Right lobe of liver (tissue), 6 donors: Measurements from ENCODE around the gene SBSN. TPM values are rescaled to one million over a fixed set of nuclear protein-coding genes. Genes with fewer than 3 reads are reported as not detected.

ENCODE experiments used
- ATAC-seq, 4 donors: fragments of 200-7000 bp; cut with Tn5 transposase; one replicate each; pipeline ENCODE4 v1.9.1; 2020; ENCODE audit warnings: mild to moderate bottlenecking in 4 of 4, moderate library complexity in 4 of 4
- DNase-seq, 3 donors: peaks; one replicate each; pipeline ENCODE4 v3.0.0-alpha.2; 2020
- H3K27ac ChIP-seq, 3 donors: fragments of 200-600 bp; one replicate each; pipeline ENCODE4 v1.8.0; 2022
- H3K27me3 ChIP-seq, 2 donors: fragments of 200-600 bp; one replicate each; pipeline ENCODE4 v1.8.0; 2022
- H3K36me3 ChIP-seq, 4 donors: fragments of 200-600 bp; sonication (generic) in 1 of 4; one replicate each; pipeline versions ENCODE4 v1.5.1 to v1.8.0; 2017 to 2022; ENCODE audit warnings: control low read depth in 1 of 4
- H3K4me1 ChIP-seq, 4 donors: fragments of 200-600 bp; sonication (generic) in 1 of 4; one replicate each; pipeline versions ENCODE4 v1.5.1 to v1.8.0; 2017 to 2022; ENCODE audit warnings: control low read depth in 1 of 4
- H3K4me3 ChIP-seq, 3 donors: fragments of 200-600 bp; one replicate each; pipeline ENCODE4 v1.8.0; 2022
- H3K9me3 ChIP-seq, 4 donors: fragments of 200-600 bp; sonication (generic) in 1 of 4; one replicate each; pipeline versions ENCODE4 v1.5.1 to v1.8.0; 2017 to 2022; ENCODE audit warnings: control low read depth in 1 of 4
- CTCF ChIP-seq, 4 donors: fragments of 200-600 bp in 3 of 4; fragments of 450-650 bp in 1 of 4; IDR thresholded peaks; one replicate each; pipeline versions ENCODE4 v1.5.1 to v1.8.0; 2016 to 2022; ENCODE audit warnings: antibody characterized with exemption in 4 of 4, mild to moderate bottlenecking in 2 of 4
- POLR2A ChIP-seq: fragments of 450-650 bp; IDR thresholded peaks from one replicate; pipeline ENCODE4 v1.6.1; 2017; ENCODE audit warnings: antibody characterized with exemption, mild to moderate bottlenecking
- WGBS: methylation state at CpG from one replicate; pipeline ENCODE4 v1.1.6; 2018; ENCODE audit warnings: low coverage, low lambda C conversion rate; ENCODE audit not compliant: insufficient coverage; ENCODE audit errors: missing lambda C conversion rate; 5-methylcytosine and 5-hydroxymethylcytosine counted together
- intact Hi-C, 2 donors: fragments of 100-400 bp; cut with DNase I; formaldehyde crosslinking; loops; one replicate each; pipeline versions ENCODE4 v1.11.2 to v1.14.1; 2022
- total RNA-seq, 6 experiments: library from RNA; depleted of rRNA in 2 of 6; stranded (reverse); fragments of >200 nt in 2 of 6; fragmentation: NEBNext Ultra II Directional in 3 of 6; extraction: Animal tissue kit (Norgen Biotek cat#: 25700) in 3 of 6; gene quantifications; one replicate each; pipeline versions ENCODE4 v1.1.0 to v1.2.4, GENCODE V29; 2016 to 2023
- donor health status: DM: no; HTN: yes; CAD: no.
- donor health status: DM: no; HTN: no; CAD: no.
- donor health status: DM: no; HTN: no; CAD: no.
- donor health status: DM: no; HTN: yes; CAD: no.
- donor health status: DM: no; HTN: yes; CAD: no.

Gene SBSN
- total RNA-seq, 6 experiments from 2014 or later, result 0.24 TPM; not detected in 5

GRCh38 chr19:35561436-35561835 is 33.3 kb upstream of the SBSN start:
- no peak overlapping the region for H3K27ac ChIP-seq
- H3K4me1 ChIP-seq, result no peaks in the 10 kb centered on the region
- no peak for ATAC-seq
- no peak for TF ChIP-seq CTCF (IDR thresholded peaks at IDR 0.05)
- TF ChIP-seq POLR2A, result no peak
- WGBS, result 58% methylated on average over 6 of the region's 6 CpGs
- no peaks in the 10 kb centered on the region for H3K9me3 ChIP-seq
- DNase-seq, result no peak
- no peak overlapping the region for H3K4me3 ChIP-seq
- intact Hi-C loops, result no loop called here
- H3K27me3 ChIP-seq, result no peaks in the 10 kb centered on the region
- H3K36me3 ChIP-seq, result no peaks in the 10 kb centered on the region

DNA sequence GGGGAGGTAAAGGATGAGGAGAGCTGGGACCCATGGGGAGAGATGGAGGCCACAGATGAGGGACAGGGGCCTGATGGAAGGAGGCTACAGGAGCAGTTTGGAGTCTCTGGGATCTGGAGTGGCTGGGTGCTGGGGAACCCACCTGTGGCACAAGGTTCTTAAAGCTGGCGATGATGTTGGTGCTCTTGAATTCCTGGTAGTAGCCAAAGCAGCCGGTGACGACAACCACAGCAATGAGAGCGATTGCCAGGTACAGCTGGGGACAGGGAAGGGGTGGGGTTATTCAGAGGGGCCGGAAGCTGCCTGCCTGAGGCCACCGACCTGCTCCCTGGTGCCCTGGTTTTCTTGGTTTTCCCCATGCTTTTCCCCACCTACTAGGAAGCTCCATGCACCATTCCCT is 32.6 kb upstream of the SBSN start:
- DNase-seq (no peak), ATAC-seq (no peak)
- Histone ChIP-seq H3K9me3 (no peaks in the 10 kb centered on the region), H3K36me3 (no peaks in the 10 kb centered on the region), H3K27ac (no peak overlapping the region), H3K4me1 (no peaks in the 10 kb centered on the region), H3K4me3 (no peak overlapping the region), H3K27me3 (no peaks in the 10 kb centered on the region)
- WGBS, result no CpG with 5 or more reads among the region's 6 CpGs
- no peak for TF ChIP-seq POLR2A
- no peak for TF ChIP-seq CTCF (IDR thresholded peaks at IDR 0.05)
- intact Hi-C loops, result no loop called here

DNA sequence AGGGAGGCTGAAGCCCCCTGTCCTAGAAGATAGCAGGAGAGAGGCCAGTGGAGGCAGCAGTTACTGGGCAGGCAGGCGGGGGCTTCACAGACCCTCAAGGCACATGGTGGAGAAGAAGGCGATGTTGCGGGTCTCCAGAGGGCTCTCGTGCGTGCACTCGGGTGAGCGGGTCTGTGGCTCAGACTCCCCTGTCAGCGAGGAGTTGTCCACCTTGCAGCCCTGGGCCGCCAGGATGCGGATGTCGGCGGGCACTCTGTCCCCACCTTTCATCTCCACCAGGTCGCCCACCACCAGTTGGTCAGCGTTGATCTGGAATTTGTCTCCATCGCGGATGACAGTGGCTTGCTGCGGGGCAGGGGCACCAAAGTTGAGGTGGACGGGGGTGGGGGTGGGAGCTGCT is 32.2 kb upstream of the SBSN start:
- H3K27ac ChIP-seq, result no peak overlapping the region
- ATAC-seq (no peak), DNase-seq (peak in 1 of 3 donors; percentile 46)
- H3K27me3 ChIP-seq, result no peaks in the 10 kb centered on the region
- no peaks in the 10 kb centered on the region for H3K9me3 ChIP-seq
- no peaks in the 10 kb centered on the region for H3K4me1 ChIP-seq
- WGBS, result 62% methylated on average over 3 of the region's 18 CpGs
- no peak for TF ChIP-seq POLR2A
- no peak for TF ChIP-seq CTCF (IDR thresholded peaks at IDR 0.05)
- no peak overlapping the region for H3K4me3 ChIP-seq
- no peaks in the 10 kb centered on the region for H3K36me3 ChIP-seq
- intact Hi-C loops, result no loop called here

- intact Hi-C loops, result no loop called here
- 70% methylated on average over 4 of the region's 23 CpGs for WGBS
- no peak for DNase-seq
- H3K4me1 ChIP-seq, result no peaks in the 10 kb centered on the region
- no peak overlapping the region for H3K27ac ChIP-seq
- H3K4me3 ChIP-seq, result no peak overlapping the region
- no peaks in the 10 kb centered on the region for H3K27me3 ChIP-seq
- no peak for TF ChIP-seq CTCF (IDR thresholded peaks at IDR 0.05)
- no peak for TF ChIP-seq POLR2A
- no peaks in the 10 kb centered on the region for H3K9me3 ChIP-seq
- ATAC-seq, result no peak
- no peaks in the 10 kb centered on the region for H3K36me3 ChIP-seq
These were observed 31.7 kb upstream of the SBSN start for GRCh38 chr19:35559781-35560180.

DNA sequence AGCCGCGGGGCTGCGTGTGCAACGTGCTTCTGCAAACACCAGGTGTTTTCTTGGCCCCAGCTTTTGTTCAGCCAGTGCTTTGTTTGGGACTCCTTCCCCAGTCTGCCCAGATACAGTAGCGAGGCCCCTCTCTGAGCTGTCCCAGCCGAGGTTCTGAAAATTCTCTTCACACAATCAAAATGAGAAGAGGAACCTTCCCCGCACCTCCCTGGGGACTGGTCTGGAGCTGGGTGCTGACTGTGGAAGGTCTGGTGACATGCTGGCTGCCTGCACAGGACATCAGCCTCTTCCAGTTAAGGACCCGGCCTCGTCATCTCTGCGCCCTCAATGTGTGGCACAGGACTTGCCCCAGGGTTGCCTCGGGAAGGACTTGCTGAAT is 31.2 kb upstream of the SBSN start:
- intact Hi-C loops, result no loop called here
- Histone ChIP-seq H3K4me3 (no peak overlapping the region), H3K27me3 (no peaks in the 10 kb centered on the region), H3K9me3 (no peaks in the 10 kb centered on the region), H3K27ac (no peak overlapping the region), H3K4me1 (no peaks in the 10 kb centered on the region), H3K36me3 (no peaks in the 10 kb centered on the region)
- ATAC-seq (no peak), DNase-seq (no peak)
- 48% methylated on average over 7 of the region's 11 CpGs for WGBS
- TF ChIP-seq POLR2A, result no peak
- no peak for TF ChIP-seq CTCF (IDR thresholded peaks at IDR 0.05)
